Mesendoderm (in vitro differentiated cells): ENCODE measurements around the gene LCMT1. TPM values are rescaled to one million over a fixed set of nuclear protein-coding genes. Genes with fewer than 3 reads are reported as not detected.

Experiments
- DNase-seq: peaks from one replicate; pipeline ENCODE4 v3.0.0; 2013
- H2AK5ac ChIP-seq: 2 replicates; pipeline ENCODE4 v1.6.1; 2013; ENCODE audit warnings: low read length, inconsistent platforms
- H2BK120ac ChIP-seq: 2 replicates; pipeline ENCODE4 v1.6.1; 2013; ENCODE audit warnings: low read depth, mild to moderate bottlenecking, low read length, moderate library complexity, mixed read lengths
- H2BK15ac ChIP-seq: replicated peaks from 2 replicates; pipeline ENCODE4 v1.6.1; 2013; ENCODE audit warnings: low read depth, mild to moderate bottlenecking, moderate library complexity
- H2BK5ac ChIP-seq: 2 replicates; pipeline ENCODE4 v1.6.1; 2013; ENCODE audit warnings: low read length, inconsistent platforms
- H3K18ac ChIP-seq: 2 replicates; pipeline ENCODE4 v1.6.1; 2013; ENCODE audit warnings: mild to moderate bottlenecking, low read length, mixed read lengths
- H3K23ac ChIP-seq: one replicate; pipeline ENCODE4 v1.6.1; 2013; ENCODE audit warnings: low read length
- H3K27ac ChIP-seq: 2 replicates; pipeline ENCODE4 v1.5.1; 2013; ENCODE audit warnings: low read depth, mild to moderate bottlenecking, inconsistent platforms, low read length, moderate library complexity
- H3K27me3 ChIP-seq: 2 replicates; pipeline ENCODE4 v1.6.1; 2013; ENCODE audit warnings: low read length, control low read depth, mild to moderate bottlenecking, inconsistent platforms; ENCODE audit not compliant: insufficient read depth, poor library complexity
- H3K36me3 ChIP-seq: 2 replicates; pipeline ENCODE4 v1.6.1; 2013; ENCODE audit warnings: low read length, inconsistent platforms; ENCODE audit not compliant: control insufficient read depth, insufficient read depth
- H3K4ac ChIP-seq: one replicate; pipeline ENCODE4 v1.6.1; 2013; ENCODE audit warnings: low read depth, mild to moderate bottlenecking, low read length, moderate library complexity
- H3K4me1 ChIP-seq: 2 replicates; pipeline ENCODE4 v1.6.1; 2013; ENCODE audit warnings: low read depth, low read length, inconsistent platforms; ENCODE audit not compliant: control insufficient read depth
- H3K4me2 ChIP-seq: 2 replicates; pipeline ENCODE4 v1.6.1; 2013; ENCODE audit warnings: low read length
- H3K4me3 ChIP-seq: 2 replicates; pipeline ENCODE4 v1.5.1; 2013; ENCODE audit warnings: mild to moderate bottlenecking, low read length
- H3K56ac ChIP-seq: one replicate; pipeline ENCODE4 v1.6.1; 2013; ENCODE audit warnings: low read length
- H3K79me1 ChIP-seq: 2 replicates; pipeline ENCODE4 v1.6.1; 2013; ENCODE audit warnings: low read length, inconsistent platforms
- H3K79me2 ChIP-seq: 2 replicates; pipeline ENCODE4 v1.6.1; 2013; ENCODE audit warnings: mild to moderate bottlenecking, low read length; ENCODE audit not compliant: control insufficient read depth, insufficient read depth
- H3K9ac ChIP-seq: 2 replicates; pipeline ENCODE4 v1.6.1; 2013; ENCODE audit warnings: low read length, inconsistent platforms
- H4K5ac ChIP-seq: one replicate; pipeline ENCODE4 v1.6.1; 2013; ENCODE audit warnings: low read length
- H4K8ac ChIP-seq: one replicate; pipeline ENCODE4 v1.6.1; 2013; ENCODE audit warnings: low read depth, mild to moderate bottlenecking, control low read depth, low read length, moderate library complexity
- WGBS: extraction: QIAGEN DNeasy Blood & Tissue Kit; methylation state at CpG from one replicate; pipeline ENCODE4 v1.1.7; 2013; ENCODE audit warnings: low lambda C conversion rate, missing lambda C conversion rate; ENCODE audit not compliant: insufficient coverage; ENCODE audit errors: extremely low coverage; 5-methylcytosine and 5-hydroxymethylcytosine counted together
- small RNA-seq: library from polyadenylated mRNA; stranded (forward); fragments of <200 nt; extraction: miRNeasy Mini kit (QIAGEN cat#:217004); gene quantifications from one replicate; pipeline ENCODE3, GENCODE V24; 2013; ENCODE audit not compliant: insufficient read depth

Gene LCMT1

GRCh38 chr16:25223964-25224363 lies 112.4 kb downstream of the LCMT1 start:
- Histone ChIP-seq H3K79me2 (no peaks in the 10 kb centered on the region), H3K27me3 (no peaks in the 10 kb centered on the region), H3K36me3 (no peaks in the 10 kb centered on the region), H3K4me3 (no peak overlapping the region), H4K8ac (no peak overlapping the region), H2BK120ac (no peak overlapping the region), H2BK5ac (no peak overlapping the region), H2AK5ac (no peak overlapping the region), H3K23ac (no peak overlapping the region), H3K56ac (no peak overlapping the region), H3K4ac (no peak overlapping the region), H4K5ac (no peak overlapping the region), H3K4me1 (no peaks in the 10 kb centered on the region), H3K79me1 (no peaks in the 10 kb centered on the region), H3K9ac (no peak overlapping the region), H3K4me2 (no peak overlapping the region), H2BK15ac (no peak overlapping the region), H3K27ac (no peak overlapping the region), H3K18ac (no peak overlapping the region)
- no CpG with 5 or more reads among the region's 6 CpGs for WGBS
- no peak for DNase-seq

- WGBS, result no CpG with 5 or more reads among the region's 7 CpGs
- Histone ChIP-seq H3K18ac (no peak overlapping the region), H4K5ac (no peak overlapping the region), H2AK5ac (no peak overlapping the region), H3K36me3 (no peaks in the 10 kb centered on the region), H3K79me1 (no peaks in the 10 kb centered on the region), H3K56ac (peak overlapping the region; percentile 60), H3K27ac (no peak overlapping the region), H3K27me3 (no peaks in the 10 kb centered on the region), H3K4ac (no peak overlapping the region), H3K23ac (no peak overlapping the region), H2BK5ac (no peak overlapping the region), H3K4me2 (no peak overlapping the region), H2BK15ac (no peak overlapping the region), H3K4me3 (no peak overlapping the region), H3K4me1 (no peaks in the 10 kb centered on the region), H3K79me2 (no peaks in the 10 kb centered on the region), H4K8ac (no peak overlapping the region), H3K9ac (no peak overlapping the region), H2BK120ac (no peak overlapping the region)
- no peak for DNase-seq
Observed at GRCh38 chr16:25224731-25225319, 113.3 kb downstream of the LCMT1 start.

Small RNA genes lying within 50 kb of the gene (small RNA-seq; reads per million reads assigned to genes)
- gene RN7SL557P, result not detected
